IPS-18c (cell line): ENCODE results near the gene SPATA13.
"Not testable (repeated sequence)": the region's sequence is repeated elsewhere in the genome, so short reads cannot be mapped to it uniquely, and the experiment has no call there.

ENCODE experiments used
- H3K4me3 ChIP-seq: 2 replicates; pipeline ENCODE4 v1.7.0; 2013; ENCODE audit warnings: low read depth, mild to moderate bottlenecking, low read length, moderate library complexity; ENCODE audit not compliant: insufficient read depth
- H3K9me3 ChIP-seq: one replicate; pipeline ENCODE4 v1.6.1; 2013; ENCODE audit warnings: mild to moderate bottlenecking, low read length, moderate library complexity; ENCODE audit not compliant: control insufficient read depth, insufficient read depth

The SPATA13 gene

DNA sequence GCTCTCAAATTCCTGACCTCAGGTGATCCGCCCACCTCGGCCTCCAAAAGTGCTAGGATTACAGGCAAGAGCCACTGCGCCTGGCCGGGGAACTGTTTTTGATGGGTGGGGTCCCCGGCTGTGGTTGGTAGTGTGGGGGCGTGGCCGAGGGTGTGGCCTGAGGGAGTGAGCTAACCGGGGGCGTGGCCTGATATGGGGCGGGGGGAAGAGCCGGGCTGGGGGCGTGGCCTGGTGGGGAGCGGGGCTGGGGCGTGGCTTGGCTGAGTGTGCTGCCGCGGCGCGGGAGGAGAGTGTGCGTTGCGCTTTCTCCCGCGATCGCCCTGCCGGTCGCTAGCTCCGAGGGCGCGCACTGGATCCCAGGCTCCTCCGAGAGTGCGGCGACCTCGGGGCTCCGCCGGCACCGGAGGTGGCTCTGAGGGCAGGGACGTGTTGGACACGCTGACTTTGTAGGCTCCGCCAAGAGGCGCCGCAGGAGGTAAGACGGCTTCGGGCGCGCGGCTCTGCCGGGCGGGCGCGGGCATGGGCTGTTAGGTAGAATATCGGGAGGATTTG is at the start of gene SPATA13:
Gene SPATA13 (plus strand): TSS at position 263 of the 552 bp plus-strand sequence. CDS start 62,210 bp downstream, outside the sequence.
- H3K9me3 ChIP-seq = no peaks in the 10 kb centered on the region
- peak within 1 kb of the TSS; percentile 88 for H3K4me3 ChIP-seq

- H3K9me3 ChIP-seq = peaks cover 2% of the 10 kb centered on the region
- no peak overlapping the region for H3K4me3 ChIP-seq
These were observed 47.7 kb upstream of the SPATA13 start for GRCh38 chr13:24112791-24113190.

GRCh38 chr13:24115671-24116070 is 44.8 kb upstream of the SPATA13 start:
- Histone ChIP-seq H3K9me3 (peaks cover 2% of the 10 kb centered on the region), H3K4me3 (no peak overlapping the region)

DNA sequence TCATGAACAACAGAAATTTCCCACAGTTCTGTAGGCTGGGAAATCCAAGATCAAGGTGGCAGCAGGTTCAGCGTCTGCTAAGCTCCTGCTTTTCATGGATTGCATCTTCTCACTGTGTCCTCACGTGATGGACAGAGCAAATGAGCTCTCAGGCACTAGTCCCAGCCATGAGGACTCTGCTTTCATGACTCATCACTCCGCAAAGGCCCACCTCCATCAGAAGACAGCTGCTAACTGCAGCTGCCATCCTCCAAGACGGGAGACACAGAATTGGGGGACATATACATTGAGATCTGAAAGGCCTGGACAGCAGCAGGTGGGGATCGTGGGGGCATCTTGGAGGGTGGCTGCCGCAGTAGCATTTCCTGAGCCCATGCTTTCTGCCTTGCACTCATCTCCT is 44.4 kb upstream of the SPATA13 start:
- Histone ChIP-seq H3K9me3 (peaks cover 2% of the 10 kb centered on the region), H3K4me3 (no peak overlapping the region)

GRCh38 chr13:24118576-24118975 is 41.9 kb upstream of the SPATA13 start:
- H3K9me3 ChIP-seq = no peaks in the 10 kb centered on the region
- H3K4me3 ChIP-seq = no peak overlapping the region

DNA sequence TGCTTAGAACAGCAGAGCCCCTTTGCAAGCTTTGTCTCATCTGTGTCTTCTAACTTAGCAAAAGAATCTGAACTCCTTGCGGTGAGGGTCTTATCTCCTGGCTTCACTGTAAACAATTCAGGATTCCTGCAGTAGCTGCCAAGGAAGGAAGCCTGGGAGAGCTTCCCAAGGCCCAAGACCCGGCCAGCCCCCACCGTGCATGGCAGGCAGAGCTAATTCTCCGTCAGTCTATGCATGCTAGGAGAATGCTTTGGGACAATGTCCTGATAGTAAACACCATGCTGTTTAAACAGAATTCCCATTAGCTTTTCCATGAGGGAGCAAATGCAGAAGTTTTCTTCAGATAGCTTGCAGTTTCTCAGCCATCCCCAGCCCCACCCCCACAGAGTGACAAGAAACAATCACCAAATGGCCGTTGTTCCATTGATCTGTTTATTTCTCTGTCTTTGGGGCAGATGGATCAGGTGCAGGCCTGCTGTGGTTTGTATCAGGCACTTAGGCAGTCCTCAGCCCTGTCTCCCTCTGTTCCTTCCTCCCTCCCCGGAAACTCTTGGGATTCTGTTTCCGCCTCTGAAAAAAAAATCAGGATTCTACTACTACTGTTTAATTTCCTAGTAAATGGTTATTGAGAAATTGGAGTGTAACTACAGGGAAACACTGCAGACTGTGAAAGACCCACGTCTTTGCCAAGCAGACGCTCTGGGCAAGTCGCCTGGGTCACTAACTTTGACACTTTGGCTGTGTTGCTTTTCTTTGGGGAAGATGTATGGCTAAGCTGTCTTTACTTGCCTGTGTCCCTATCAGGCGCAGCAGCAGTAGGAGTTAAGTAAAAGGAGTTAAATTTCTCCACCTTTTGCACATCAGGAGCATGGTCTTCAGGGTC is 40.7 kb upstream of the SPATA13 start:
- H3K4me3 ChIP-seq = no peak overlapping the region
- H3K9me3 ChIP-seq = no peaks in the 10 kb centered on the region

GRCh38 chr13:24122045-24122444 is 38.5 kb upstream of the SPATA13 start:
- not testable (repeated sequence) for H3K9me3 ChIP-seq, H3K4me3 ChIP-seq

GRCh38 chr13:24122569-24122968 is 38.0 kb upstream of the SPATA13 start:
- no peaks in the 10 kb centered on the region for H3K9me3 ChIP-seq
- H3K4me3 ChIP-seq = no peak overlapping the region

- Histone ChIP-seq H3K9me3 (no peaks in the 10 kb centered on the region), H3K4me3 (no peak overlapping the region)
These were observed 36.8 kb upstream of the SPATA13 start for GRCh38 chr13:24123761-24124160.

DNA sequence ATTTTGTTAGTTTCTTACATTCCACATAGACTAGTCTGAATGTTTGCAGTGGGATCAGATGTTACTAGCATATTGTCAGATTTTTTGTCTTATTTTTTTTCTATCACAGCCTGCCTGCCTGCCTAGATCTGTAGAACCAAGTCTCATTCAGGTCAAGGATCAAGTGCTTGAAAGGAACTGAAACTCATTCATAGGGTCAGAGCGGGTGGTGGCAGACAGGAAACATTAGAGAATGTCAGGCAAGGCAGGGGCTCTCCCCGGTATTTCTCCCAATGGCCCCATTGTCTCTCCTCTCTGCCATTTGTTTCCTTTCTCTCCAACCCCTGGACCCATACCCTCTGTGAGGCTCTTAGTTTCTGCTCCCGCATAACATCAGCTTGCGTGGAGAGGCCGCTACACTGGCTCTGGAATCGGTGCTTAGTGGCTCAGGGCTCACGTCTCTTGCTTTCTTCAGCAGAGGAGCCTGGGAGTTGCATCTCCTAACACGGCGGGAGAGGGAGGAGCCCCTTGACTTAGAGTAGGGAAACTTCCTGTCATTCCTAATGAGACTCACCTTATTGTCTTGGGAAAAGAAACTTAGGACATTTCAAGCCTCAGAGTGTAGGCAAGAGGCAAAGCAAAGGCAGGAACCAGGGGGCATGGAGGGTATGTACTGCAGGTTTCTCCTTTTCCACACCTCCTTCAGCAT is 35.6 kb upstream of the SPATA13 start:
- H3K4me3 ChIP-seq = no peak overlapping the region
- H3K9me3 ChIP-seq = no peaks in the 10 kb centered on the region

- peaks cover 4% of the 10 kb centered on the region for H3K9me3 ChIP-seq
- no peak overlapping the region for H3K4me3 ChIP-seq
These were observed 33.3 kb upstream of the SPATA13 start for GRCh38 chr13:24127116-24127631.

DNA sequence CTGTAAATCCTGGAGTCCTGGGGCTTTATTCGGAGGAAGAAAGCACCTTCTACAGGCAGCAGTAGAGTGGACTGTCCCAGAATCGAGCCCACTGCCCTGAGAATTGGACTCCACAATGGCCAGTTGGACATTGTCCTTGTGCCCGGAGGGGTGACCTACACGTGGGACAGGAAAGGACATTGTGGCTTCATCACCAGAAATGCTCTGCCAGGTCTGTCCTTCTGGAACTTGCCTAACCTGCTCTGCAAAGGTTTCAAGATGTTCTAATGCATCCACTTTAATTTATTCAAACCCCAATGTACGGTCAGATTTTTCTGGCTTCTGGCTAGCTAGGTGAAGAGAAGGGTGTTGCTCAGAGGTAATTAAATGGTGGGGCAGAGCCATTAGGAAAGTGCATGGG is 32.4 kb upstream of the SPATA13 start:
- H3K4me3 ChIP-seq = no peak overlapping the region
- peaks cover 4% of the 10 kb centered on the region for H3K9me3 ChIP-seq

DNA sequence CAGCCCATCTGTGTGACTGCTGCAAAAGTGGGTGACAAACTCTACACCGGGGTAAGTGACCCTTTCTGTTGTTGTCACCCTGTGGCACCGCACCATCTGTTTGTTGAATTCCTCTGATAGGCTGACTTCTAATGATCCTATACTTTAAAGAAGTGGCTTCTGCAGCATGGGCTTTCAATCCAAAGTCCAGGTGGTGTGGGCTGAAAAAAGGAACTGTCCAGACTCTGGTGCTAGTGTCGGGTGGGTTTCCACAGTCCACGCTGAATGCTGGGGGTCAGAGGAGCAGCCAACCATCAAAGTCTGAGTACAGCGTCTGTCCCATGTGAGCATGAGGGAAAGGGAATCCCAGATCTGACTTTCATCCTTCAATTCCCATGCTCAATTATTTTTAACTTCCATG is 31.6 kb upstream of the SPATA13 start:
- Histone ChIP-seq H3K9me3 (peaks cover 4% of the 10 kb centered on the region), H3K4me3 (no peak overlapping the region)

- no peak overlapping the region for H3K4me3 ChIP-seq
- peaks cover 4% of the 10 kb centered on the region for H3K9me3 ChIP-seq
These were observed 30.4 kb upstream of the SPATA13 start for GRCh38 chr13:24129914-24130774.

GRCh38 chr13:24131749-24132148 is 28.8 kb upstream of the SPATA13 start:
- H3K9me3 ChIP-seq = peaks cover 4% of the 10 kb centered on the region
- no peak overlapping the region for H3K4me3 ChIP-seq

GRCh38 chr13:24133021-24133795 is 27.3 kb upstream of the SPATA13 start:
- H3K4me3 ChIP-seq = no peak overlapping the region
- H3K9me3 ChIP-seq = peaks cover 4% of the 10 kb centered on the region
